ENCODE measurements around the gene PPP5C.

PPP5C gene

DNA sequence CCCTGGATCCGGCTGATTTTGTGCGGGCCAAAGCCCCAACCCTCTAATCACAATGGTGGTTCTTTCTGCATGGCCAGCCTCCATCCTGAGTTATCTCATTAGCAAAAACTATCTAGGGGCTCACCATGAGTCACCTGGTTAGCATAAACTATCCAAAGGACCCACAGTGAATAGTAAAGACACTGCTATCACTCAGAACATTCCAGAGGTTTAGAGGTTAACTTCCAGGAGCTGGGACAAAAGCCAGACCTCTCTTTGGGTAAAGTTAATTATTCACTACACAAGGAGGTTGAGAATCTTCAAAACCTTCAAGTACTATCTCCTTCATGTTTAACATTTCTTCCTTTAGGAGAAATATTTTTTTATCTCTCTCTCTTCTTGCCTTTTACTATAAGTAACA is 18.8 kb upstream of the PPP5C start:
- no peak for DNase-seq

DNA sequence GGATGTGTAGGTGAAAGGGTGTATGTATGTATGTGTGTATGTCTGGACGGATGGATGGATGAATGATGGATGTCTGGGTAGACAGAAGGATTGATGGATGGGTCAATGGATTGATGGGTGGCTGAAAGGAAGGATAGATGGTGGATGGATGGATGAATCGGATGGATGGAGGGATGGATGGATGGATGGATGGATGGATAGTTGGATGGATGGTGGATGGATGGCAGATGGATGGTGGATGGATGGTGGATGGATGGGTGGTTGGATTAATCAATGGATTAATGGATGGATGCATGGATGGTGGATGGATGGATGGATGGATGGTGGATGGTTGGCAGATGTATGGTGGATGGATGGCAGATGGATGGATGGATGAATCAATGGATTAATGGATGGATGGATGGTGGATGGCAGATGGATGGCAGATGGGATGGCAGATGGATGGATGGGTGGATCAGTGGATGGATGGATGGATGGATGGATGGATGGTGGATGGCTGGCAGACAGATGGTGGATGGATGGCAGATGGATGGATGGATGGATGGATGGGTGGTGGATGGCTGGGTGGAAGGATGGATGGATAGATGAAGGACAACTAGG is 16.5 kb upstream of the PPP5C start:
- no peak for DNase-seq

DNA sequence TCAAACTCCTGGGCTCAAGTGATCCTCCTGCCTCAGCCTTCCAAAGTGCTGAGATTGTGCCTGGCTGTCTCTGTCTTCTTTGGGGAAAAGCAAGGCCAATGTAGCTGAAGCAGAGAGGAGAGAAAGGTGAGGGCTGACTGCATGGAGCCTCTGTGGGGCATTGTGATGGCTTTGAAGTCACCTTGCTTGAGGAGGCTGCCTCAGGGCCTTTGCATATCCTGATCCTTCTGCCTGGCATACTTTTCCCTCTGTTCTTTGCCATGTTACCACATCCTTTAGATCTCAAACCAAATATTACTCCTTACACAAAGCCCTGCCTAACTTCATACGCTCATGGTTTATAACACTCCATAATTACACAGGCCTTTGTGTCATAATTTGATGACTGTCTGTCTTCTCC is 9.4 kb upstream of the PPP5C start:
- no peak for DNase-seq

DNA sequence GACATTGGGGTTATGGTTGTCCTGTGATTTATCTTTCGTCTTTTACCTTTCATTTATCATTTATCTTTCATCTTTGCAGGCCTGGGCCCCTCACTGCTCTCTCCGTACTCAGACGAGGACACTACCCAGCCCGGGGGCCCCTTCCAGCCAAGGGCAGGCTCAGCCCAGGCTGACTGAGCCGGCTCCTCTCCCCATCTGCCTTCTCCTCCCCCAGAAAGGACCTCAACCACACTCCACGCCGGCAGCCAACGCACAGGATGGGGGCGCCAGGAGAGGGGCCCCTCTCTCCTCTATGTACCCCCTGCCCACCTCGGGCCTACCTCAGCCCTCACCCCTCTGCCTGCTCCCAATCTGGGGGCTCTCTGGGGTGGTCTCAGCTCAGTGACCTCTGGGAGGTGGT is 7.4 kb upstream of the PPP5C start:
- no peak for DNase-seq

DNA sequence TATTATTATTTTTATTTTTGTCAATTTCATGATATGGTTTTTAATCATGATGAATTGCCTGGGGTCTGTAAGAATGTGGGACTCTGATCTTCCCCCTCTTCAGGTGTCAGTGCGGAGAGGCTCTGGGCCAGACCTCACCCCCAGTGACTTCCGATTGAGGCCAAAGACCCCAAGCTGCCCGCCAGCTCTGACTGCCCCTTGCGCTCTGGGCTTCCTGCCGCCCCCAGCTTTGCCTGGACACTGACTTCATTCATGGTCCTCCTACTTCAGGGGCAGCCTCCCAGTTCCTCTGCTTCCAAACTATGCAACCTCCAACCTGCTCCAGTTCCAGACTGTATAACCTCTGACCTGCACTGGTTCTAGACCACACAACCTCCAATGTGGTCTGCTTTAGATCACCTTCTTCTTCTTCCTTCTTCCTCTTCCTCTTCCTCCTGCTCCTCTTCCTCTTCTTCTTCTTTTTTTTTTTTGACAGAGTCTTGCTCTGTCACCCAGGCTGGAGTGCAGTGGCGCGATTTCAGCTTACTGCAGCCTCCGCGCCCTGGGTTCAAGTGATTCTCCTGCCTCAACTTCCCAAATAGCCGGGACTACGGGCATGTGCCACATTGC is 6.7 kb upstream of the PPP5C start:
- no peak for DNase-seq

DNA sequence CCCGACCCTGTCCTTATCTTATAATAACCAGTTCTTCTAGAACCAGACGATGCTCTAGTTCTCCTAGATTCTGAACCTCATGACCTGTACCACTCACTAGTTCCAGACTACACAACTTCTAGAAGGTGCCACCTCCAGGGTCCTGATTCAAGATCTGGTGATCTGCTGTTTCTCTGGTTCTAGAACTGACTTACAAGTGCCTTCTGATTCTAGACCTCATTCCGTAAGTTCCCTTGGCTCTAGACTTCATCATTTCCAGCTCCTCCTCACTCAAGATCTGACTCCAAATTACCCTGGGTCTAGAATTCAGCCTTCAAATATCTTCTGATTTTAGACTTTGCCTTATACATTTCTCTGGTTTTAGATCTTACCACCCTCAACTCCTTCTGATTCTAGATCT is 5.0 kb upstream of the PPP5C start:
- DNase-seq, result no peak

DNA sequence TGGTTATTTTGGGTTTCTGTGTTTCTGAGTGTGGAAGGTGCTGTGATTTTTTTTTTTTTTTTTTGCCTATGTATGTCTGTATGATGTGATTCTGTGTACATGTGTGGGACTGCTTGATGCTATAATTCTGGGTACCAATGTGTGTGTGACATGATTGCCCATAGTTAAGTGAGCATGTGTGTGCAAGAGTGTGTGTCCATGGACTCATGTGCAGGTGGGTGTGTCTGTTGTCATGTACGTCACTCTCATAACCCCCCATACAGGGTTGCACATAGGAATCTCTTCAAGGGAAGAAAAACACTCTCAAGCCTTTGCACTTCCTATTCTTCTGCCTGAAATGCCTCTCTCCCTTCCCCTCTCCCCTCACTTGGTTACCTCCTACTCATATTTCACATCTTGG is 2.5 kb upstream of the PPP5C start:
- no peak for DNase-seq

DNA sequence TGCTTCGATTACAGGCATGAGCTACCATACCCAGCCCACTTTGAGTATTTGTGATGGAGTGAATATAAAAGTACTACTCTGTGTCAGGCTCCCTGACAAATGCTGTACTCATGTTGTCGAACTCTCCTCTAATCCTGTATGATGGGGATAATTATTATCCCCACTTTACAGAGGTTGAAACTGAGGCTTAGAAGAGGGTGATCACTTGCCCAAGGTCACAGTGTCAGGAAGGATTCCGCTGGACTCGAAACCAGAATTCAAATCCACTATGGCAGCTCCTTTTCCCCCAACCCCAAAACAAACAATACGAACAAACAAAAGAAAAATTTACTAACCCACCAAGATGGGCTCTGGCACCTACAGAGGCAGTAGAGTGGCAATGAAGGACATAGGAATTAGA is 1.7 kb upstream of the PPP5C start:
- DNase-seq, result no peak

DNA sequence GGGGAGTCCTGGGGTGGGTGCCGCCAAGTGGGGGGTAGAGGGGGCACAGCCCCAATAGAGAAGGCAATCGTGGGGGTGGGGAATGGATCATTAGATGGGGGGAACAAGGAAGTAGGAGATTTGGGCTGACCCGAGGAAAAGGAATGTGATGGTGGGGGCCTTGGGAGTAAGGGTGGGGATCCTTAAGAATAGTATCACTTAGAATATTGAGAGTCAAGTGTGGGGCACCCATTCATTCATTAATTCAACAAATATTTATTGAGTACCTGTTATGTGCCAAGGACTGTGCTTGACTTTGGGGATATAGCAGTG is 641 bp downstream of the PPP5C start:
- DNase-seq, result no peak

DNA sequence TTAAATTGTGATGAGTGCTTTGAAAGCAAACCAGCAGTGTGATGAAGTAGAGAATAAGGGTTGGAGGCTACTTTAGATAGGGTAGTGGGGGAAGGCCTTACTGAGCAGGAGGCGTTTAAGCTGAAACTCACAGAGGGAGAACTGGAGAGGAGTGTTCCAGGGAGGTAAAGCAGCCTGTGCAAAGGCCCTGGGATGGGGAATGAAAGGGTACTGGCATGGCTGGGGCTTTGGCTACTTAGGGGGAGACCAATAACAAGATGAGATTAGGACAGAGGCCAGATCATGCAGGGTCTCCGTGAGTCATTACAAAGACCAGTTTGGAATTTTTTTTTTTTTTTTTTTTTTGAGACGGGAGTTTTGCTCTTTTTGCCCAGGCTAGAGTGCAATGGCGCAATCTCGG is 1.1 kb downstream of the PPP5C start:
- no peak for DNase-seq

DNA sequence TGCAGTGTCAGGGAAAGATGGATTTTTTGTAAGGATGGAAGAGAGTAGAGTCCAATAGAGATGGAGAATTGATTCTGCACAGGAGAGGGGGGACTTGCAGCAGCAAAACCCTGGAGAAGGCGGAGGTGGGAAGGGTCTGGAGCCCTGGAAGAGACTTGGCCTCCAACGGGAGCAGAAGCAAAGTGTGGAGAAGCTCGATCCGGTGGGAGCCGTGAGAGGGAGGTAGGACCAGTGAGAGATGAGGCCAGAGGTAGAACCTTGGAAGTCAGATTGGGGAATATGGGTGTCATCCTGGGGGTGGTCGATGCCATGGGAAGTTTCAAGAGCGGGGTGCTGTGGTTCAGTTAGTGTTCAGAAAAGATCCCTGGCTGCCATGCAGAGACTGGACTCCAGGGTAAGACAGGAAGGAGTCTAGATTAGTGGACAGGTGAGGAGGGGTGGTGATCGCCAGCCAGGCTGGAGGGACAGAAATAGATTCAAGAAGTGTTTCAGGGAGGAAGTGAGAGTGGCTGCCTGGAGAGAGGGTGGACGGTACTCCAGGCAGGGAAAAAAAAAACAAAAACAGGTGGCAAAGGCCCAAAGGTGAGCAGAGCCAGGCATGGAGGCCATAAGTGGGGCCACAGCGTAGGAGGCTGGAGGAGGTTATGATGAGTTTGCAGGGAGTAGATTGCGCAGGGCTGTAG is 2.6 kb downstream of the PPP5C start:
- no peak for DNase-seq

DNA sequence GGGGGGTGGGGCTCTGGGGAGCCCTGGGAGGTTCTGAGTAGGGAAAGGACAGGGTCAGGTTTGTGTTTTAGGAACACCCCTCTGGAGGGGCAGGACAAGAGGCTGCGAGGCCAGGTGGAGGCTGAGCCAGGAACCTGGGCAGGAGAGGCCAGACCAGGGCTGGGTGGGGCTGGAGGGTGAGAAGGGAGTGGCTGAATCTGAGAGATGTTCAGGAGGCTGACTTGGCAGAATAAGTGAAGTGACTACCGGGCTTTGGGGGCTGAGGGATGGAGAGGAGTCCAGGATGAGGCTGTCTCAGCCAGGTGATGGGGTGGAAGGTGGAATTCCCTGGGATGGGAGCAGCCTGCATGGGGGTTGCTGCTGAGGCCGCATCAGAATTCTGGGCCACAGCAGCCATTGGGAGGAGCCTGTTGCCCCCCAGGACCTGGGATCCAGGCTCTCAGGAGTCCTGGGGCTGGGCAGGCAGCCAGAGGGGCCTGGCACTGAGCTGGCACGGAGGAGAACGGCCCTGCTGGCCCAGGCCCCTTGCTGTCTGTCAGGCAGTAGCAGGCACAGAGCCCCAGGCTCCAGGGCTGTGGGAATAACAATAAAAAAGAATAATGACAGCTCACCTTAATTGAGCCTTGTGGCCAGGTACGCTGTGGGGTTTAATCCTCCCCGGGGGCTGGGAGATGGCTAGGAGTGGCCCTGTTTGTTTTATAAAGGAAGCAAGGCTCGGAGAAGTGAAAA is 3.3 kb downstream of the PPP5C start:
- peak in 8 of 56 donors; percentile 5 to 36 (median 11) for DNase-seq

DNA sequence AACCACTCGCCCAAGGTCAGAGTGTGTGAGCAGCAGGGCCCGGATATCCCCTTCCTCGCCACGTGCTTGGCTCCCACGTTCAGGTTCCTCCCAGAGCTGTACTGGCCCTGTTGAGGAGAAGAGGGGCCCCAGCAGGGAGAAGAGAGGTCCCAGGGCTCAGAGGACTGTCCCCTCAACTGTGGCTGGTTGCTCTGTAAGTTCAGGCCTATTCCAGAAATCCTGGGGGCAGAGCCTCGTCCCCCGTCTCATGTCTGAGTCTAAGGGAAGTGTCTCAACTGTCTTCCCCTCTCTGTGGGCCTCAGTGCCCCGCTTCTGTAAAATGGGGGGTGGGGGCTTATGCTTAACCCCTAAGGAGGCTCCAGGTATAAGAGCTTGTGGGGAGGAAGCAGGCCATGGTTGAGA is 3.9 kb downstream of the PPP5C start:
- DNase-seq, result peak in 2 of 56 donors; percentile 6 to 27

DNA sequence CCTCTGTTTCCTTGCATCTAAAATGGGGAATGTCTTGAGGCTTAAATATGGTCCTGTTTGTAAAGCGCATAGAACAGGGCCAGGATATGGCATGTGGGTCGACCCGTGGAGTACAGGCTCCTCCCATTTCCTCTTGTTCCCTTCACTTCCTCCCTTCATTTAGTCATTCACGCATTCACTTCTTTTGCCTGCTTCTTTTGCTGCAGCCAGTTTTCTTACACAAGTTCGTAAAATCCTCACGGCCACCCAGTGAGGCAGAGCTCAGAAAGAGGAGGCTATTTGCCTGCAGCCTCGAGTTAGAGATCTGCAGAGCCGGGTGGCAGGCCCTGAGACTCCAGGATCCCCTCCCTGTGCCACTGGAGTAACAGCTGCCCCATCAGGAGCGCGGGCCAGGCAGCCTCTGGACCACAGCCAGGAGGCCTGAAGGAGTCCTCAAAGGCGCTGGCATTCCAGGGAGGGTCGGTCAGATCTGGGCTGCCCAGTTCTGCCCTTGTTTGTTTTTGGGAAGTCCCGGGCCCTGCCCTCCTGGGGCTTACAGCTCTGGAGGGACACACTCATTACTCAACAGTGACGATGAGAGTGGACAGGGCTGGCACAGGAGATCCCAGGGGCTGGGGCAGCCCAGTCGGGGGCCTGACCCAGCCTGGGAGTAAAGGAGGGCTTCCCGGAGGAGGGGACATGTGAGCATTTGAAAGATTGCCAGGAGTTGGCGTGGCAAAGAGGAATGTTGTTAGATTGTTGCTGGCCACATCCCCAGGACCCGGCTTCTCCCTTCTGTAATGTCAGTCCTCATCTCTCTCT is 4.6 kb downstream of the PPP5C start:
- peak in 6 of 56 donors; percentile 2 to 31 (median 6) for DNase-seq

DNA sequence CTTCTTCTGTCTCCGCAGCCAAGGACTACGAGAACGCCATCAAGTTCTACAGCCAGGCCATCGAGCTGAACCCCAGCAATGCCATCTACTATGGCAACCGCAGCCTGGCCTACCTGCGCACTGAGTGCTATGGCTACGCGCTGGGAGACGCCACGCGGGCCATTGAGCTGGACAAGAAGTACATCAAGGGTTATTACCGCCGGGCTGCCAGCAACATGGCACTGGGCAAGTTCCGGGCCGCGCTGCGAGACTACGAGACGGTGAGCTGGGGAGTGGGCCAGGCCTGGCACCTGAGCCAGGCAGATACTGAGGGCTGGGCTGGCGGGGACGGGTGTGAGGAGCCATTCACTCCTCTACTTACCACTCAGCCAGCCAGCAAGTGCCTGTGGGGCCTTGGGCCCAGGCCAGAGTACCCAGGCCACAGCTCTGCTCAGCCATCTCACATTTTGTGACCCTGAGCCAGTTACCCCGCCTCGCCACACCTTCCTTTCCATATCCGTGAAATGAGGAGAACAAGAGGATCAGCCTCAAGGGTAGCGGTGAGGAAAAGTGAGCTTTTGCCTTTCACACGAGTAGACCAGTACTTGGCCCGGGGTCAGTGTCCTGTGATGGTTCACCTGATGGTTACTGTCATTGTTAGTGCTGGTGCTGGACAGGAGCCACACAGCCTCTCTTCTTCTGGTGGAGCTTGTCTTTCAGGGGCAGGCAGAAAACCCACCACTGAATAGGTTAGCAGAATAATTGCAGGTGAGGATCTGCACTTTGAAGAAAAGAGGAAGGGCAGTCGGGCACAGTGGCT is 7.0 kb downstream of the PPP5C start:
- no peak for DNase-seq

DNA sequence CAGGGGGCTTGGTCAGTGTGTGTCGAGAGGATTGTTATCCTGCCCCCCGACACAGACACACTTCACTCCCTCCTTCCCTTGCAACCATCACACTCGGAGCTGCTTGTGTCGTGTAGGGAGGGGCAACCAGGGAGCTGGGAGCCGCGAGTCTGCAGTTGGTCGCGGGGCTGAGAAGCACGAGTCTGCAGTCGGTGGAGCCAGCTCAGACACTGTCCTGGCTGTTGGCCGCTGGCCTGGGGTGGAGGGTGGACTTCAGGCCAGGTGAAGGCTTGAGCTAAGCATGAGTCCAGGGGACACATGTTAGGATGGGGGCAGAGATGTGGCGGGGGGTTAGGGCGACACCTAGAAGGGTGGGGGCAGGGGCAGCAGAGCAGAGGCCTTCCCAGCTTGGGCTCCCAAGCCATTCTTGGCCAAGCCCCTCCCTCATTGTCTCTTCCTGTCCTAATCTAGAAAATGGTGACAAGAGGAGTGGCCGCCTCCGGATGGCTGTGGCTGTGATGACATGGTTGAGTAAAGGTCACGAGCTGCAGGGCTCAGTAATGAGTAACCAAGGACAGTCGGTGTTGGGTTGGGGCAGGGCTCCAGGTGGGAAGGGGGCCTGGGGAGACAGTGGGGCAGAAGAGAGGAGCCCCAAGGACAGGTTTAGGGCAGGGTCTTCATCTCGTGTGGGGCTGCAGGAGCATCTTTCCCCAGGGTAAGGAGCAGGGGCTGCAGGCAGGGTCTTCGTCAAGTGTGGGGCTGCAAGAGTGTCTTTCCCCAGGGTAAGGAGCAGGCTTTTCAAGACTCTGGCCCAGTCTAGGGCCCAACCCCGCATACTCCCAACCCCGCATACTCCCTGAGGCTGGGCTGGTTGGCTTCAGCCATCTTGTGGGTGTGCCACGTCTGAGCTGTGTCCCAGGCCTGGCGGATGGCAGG is 8.6 kb downstream of the PPP5C start:
- DNase-seq, result no peak

DNA sequence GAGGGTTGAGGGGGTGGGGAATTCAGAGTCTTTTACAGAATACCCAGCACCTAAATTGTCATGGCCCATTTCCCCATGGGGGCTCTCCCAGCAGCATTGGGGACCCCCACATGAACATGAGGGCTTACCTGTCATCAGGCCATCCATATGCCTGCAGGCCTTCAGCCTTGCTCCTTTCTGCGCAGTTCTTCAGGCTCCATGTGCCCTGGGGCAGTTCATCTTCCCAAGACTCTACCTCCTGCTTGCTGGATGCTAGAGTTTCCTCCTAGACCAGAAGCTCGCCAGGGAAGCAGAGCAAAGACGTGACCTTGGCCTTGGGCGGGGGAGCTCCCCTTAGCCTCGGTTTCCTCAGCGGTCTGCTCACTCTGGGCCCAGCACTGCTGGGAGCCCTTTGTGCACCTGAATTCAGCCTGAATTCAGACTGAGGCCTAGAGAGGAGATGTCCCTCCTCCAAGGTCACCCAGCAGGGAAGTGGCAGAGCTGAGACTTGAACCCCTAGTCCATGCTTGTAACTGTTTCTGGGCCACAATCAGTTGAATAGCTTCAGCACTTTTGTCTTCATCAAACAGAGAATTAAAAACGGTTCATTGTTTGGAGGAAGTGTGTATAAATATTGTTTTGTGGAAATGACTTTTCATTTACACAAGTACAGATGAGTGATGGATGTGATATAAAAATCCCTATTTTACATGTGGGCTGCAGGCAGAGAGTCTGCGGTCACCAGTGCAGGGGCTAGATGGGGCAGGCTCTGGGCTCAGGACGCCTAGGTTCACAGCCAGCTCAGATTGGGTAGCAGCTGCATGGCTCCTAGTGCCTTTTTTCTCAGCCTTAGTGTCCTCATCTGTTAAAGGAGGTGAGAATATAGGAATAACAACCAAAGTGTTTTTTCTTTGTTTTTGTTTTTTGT is 9.5 kb downstream of the PPP5C start:
- no peak for DNase-seq

DNA sequence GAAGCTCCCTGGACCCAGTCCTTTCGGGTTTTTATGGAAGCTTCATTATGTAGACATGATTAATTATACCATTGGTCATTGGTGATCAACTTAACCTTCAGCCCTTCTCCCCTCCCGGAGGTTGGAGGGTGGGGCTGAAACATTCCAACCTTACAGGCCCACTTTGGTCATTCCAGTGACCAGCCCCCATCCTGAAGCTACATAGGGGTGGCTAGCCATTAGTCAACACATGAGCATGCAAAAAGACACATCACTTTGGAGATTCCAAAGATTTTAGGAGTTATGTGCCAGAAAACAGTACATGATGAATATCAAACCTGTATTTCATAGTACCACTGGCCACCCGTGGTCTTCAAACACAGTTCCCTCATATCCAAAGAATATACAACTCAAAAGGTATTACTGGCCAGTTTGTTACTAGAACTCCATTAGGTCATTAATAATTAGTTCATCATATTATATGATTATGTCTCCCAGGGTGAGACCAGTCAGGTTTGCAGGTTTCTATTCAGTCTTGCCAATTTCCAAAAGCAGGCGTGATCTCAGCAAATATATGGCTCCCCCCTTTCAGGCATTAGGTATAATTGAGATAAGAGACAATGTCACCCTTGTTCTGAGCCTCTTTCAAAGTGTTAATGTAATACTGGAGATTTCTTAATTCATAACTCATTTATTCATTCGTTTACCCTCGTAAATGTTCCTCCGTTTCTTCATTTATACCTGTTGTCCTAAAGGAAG is 11.1 kb downstream of the PPP5C start:
- DNase-seq, result no peak

All from nucleus accumbens (tissue), 56 donors.